Stimulated activated naive CD4-positive, alpha-beta T cell treated with Interleukin-2 at 50 U/mL for 16 hours (primary cell): ENCODE results near the gene XYLT1.

Experiments
- DNase-seq: peaks from one replicate; lab custom pipeline; 2025; lab: John Stamatoyannopoulos, UW

Gene XYLT1

GRCh38 chr16:17184026-17184425 lies 286.7 kb downstream of the XYLT1 start:
- DNase-seq = no peak

GRCh38 chr16:17177959-17178905 lies 292.5 kb downstream of the XYLT1 start:
- no peak for DNase-seq

GRCh38 chr16:17177242-17177958 lies 293.4 kb downstream of the XYLT1 start:
- no peak for DNase-seq

- DNase-seq = no peak
Observed at GRCh38 chr16:17176199-17176598, 294.6 kb downstream of the XYLT1 start.

GRCh38 chr16:17173281-17173680 lies 297.5 kb downstream of the XYLT1 start:
- no peak for DNase-seq

GRCh38 chr16:17171250-17172143 lies 299.3 kb downstream of the XYLT1 start:
- no peak for DNase-seq

- DNase-seq = no peak
Observed at GRCh38 chr16:17170435-17170834, 300.3 kb downstream of the XYLT1 start.

GRCh38 chr16:17168181-17168580 lies 302.6 kb downstream of the XYLT1 start:
- no peak for DNase-seq

GRCh38 chr16:17166095-17166494 lies 304.7 kb downstream of the XYLT1 start:
- no peak for DNase-seq

GRCh38 chr16:17162560-17162959 lies 308.2 kb downstream of the XYLT1 start:
- no peak for DNase-seq

GRCh38 chr16:17160920-17161431 lies 309.8 kb downstream of the XYLT1 start:
- no peak for DNase-seq

- no peak for DNase-seq
Observed at GRCh38 chr16:17160285-17160853, 310.4 kb downstream of the XYLT1 start.

GRCh38 chr16:17159617-17160016 lies 311.1 kb downstream of the XYLT1 start:
- DNase-seq = no peak

- DNase-seq = no peak
Observed at GRCh38 chr16:17155936-17156335, 314.8 kb downstream of the XYLT1 start.

GRCh38 chr16:17155485-17155884 lies 315.3 kb downstream of the XYLT1 start:
- DNase-seq = no peak

GRCh38 chr16:17154981-17155380 lies 315.8 kb downstream of the XYLT1 start:
- no peak for DNase-seq

GRCh38 chr16:17152311-17152710 lies 318.4 kb downstream of the XYLT1 start:
- no peak for DNase-seq

GRCh38 chr16:17151335-17151734 lies 319.4 kb downstream of the XYLT1 start:
- no peak for DNase-seq

- DNase-seq = no peak
Observed at GRCh38 chr16:17149904-17150483, 320.8 kb downstream of the XYLT1 start.

- no peak for DNase-seq
Observed at GRCh38 chr16:17147942-17148341, 322.8 kb downstream of the XYLT1 start.

- no peak for DNase-seq
Observed at GRCh38 chr16:17145029-17145428, 325.7 kb downstream of the XYLT1 start.
